SH-SY5Y (cell line): ENCODE results near the gene APOBEC3H.

Source experiments
- GATA2 ChIP-seq: IDR thresholded peaks from 2 replicates; pipeline ENCODE4 v1.6.1; 2011; ENCODE audit warnings: mild to moderate bottlenecking, low read depth, low read length
- GATA3 ChIP-seq: IDR thresholded peaks from 2 replicates; pipeline ENCODE4 v1.6.1; 2011; ENCODE audit warnings: low read depth, mild to moderate bottlenecking, low read length, moderate library complexity

DNA sequence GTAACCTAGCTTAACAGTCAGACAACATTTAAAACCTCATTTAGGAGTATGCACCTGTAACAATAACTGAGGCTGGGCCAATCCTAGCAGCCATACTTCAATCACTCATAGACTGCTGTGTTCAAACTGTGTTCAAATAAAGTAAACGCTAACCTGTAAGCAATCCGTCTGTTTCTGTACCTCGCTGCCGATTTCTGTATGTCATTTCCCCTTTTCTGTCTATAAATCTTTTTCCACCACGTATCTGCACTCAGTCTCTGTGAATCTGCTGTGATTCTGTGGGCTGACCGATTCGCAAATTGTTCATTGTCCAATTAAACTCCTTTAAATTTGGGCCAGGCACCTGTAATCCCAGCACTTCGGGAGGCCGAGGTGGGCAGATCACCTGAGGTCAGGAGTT lies 12.3 kb downstream of the APOBEC3H start:
- TF ChIP-seq GATA2 (no peak), GATA3 (no peak)
